Motor neuron (in vitro differentiated cells): ENCODE results near the gene NUFIP1. TPM values are rescaled to one million over a fixed set of nuclear protein-coding genes. Genes with fewer than 3 reads are reported as not detected.

ENCODE experiments used
- total RNA-seq, 8 experiments: library from RNA; unstranded; fragments of 300-600 nt; gene quantifications; 2 replicates each; pipeline versions ENCODE4 v1.2.3 to v1.2.4, GENCODE V29; 2022

NUFIP1 gene
- total RNA-seq, 8 experiments from 2014 or later, result 4.3 to 9.4 (median 7.4) TPM

Other genes starting within 250 kb of the NUFIP1 start
- gene GPALPP1, start 67 bp upstream of the NUFIP1 start, total RNA-seq, result 10 to 100 TPM; 20.3 to 52.8 (median 31.4) TPM
- gene GTF2F2, start 131.0 kb upstream of the NUFIP1 start, total RNA-seq, result 10 to 100 TPM; 22.9 to 39.7 (median 33.4) TPM
- gene KCTD4, start 211.6 kb upstream of the NUFIP1 start, total RNA-seq, result 1 to 10 TPM in 5 of 8 experiments, under 1 TPM in 3; 0.46 to 5.9 (median 1.2) TPM